ENCODE data around the gene GPR21.

- no peak for TF ChIP-seq CTCF (IDR thresholded peaks at IDR 0.05)
- no peak for TF ChIP-seq POLR2A (IDR thresholded peaks at IDR 0.05)
Observed at GRCh38 chr9:123026425-123026824, 7.0 kb upstream of the GPR21 start.
